Measurements from ENCODE around the gene IL1RAPL1.
"Not testable (repeated sequence)": the region's sequence is repeated elsewhere in the genome, so short reads cannot be mapped to it uniquely, and the experiment has no call there.

The IL1RAPL1 gene

DNA sequence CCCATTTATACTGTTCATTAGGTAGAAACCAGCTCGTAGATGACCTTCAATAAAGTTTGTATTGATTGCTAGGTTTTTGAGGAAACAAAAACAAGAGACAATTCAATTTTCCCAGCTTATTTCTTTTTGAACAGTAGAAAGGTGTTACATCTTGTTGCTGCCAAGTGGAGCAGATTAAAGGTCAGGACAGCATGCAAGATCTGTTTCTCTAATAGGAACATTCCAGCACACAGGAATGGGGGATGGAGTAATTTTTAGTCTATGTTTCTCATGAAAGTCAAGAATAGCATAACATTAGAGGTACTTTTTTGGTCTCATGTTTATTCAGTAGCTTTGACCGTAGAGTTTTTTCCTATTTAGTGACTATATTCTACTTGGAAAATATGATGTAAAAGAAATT lies 132.4 kb downstream of the IL1RAPL1 start:
- no peak overlapping the region for H3K4me3 ChIP-seq
- TF ChIP-seq, protein P1, sequence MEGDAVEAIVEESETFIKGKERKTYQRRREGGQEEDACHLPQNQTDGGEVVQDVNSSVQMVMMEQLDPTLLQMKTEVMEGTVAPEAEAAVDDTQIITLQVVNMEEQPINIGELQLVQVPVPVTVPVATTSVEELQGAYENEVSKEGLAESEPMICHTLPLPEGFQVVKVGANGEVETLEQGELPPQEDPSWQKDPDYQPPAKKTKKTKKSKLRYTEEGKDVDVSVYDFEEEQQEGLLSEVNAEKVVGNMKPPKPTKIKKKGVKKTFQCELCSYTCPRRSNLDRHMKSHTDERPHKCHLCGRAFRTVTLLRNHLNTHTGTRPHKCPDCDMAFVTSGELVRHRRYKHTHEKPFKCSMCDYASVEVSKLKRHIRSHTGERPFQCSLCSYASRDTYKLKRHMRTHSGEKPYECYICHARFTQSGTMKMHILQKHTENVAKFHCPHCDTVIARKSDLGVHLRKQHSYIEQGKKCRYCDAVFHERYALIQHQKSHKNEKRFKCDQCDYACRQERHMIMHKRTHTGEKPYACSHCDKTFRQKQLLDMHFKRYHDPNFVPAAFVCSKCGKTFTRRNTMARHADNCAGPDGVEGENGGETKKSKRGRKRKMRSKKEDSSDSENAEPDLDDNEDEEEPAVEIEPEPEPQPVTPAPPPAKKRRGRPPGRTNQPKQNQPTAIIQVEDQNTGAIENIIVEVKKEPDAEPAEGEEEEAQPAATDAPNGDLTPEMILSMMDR (IDR thresholded peaks at IDR 0.05) = no peak
- DNase-seq (ENCODE audit: low spot score) = no peak
- H3K27ac ChIP-seq = no peak overlapping the region

DNA sequence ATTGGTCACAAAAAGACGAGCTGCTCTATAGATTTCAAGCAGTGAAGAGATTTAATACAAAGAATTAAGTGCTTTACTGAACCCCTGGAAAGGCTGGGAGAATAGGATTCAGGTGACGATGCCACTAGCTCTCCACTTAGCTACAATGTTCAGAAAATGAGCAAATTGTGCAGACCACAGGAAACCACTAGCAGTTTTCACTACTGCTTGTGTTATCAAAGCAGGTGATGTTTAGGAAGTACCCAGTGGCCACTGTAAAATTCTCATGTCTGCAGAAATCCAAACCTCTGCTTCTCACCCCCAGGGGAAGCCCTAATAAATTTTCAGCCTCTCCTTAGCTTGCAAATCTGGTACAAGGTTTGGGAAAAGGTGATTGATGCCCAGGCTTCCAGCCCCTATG lies 165.1 kb downstream of the IL1RAPL1 start:
- Histone ChIP-seq H3K27ac (no peak overlapping the region), H3K4me3 (no peak overlapping the region)
- DNase-seq (ENCODE audit: low spot score) = no peak
- TF ChIP-seq, protein P1 (IDR thresholded peaks at IDR 0.05) = no peak

DNA sequence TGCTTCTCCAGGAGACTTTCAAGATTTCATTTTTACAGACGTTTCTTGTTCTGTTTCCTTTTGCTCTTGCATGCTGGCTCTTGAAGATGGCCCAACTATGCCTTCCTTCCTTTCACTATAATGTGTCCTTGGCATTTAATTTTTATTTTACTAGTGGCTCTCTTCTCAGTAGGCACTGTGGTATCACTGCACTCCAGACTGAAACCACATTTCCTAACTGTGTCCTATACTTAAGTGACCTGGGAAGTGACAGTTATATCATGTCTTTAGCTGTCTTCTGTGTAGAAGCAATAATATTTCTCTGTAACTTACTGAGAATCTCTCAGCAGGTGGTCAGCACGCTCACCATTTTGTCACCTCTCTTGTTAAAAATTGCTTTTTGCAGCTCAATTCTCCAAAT lies 168.9 kb downstream of the IL1RAPL1 start:
- TF ChIP-seq, protein P1 (IDR thresholded peaks at IDR 0.05) = no peak
- no peak overlapping the region for H3K4me3 ChIP-seq
- no peak overlapping the region for H3K27ac ChIP-seq
- DNase-seq (ENCODE audit: low spot score) = no peak

DNA sequence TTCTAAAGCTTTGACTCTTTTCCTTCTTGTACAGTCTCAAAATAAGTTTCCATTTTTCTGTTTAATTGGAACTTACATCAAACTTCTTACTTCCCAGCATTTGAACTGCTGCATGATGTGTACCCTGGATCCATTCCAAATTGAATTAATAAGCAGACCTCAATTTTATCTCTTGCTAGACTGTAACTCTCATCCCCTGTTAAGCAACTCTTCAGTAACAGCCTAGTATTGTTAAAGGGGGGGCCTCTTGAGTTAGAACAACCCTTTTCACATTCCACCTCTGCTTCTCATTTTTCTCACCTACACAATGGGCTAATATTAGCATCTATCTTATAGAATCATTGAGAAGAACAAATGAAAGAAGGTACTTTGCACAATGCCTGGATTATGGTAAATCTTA lies 169.4 kb downstream of the IL1RAPL1 start:
- Histone ChIP-seq H3K4me3 (no peak overlapping the region), H3K27ac (no peak overlapping the region)
- no peak for DNase-seq (ENCODE audit: low spot score)
- TF ChIP-seq, protein P1 (IDR thresholded peaks at IDR 0.05) = no peak

DNA sequence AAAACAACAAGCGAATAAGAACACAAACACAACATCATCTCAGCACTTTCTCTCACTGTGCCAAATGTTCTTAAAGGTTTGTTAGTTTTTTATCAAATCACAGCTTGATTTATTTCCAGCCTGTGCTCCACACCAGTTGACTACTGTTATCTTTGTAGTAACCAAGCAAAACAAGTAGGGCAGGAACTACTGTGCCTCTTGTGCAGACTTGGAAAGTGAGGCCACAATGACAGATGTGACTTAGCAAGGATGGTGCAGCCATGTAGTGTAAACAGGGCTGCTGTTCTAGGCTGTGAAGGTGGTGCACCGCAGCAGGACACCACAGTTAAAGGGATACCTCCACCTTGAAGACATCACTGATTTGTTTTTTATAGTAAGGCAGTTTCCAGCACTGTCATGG lies 170.0 kb downstream of the IL1RAPL1 start:
- DNase-seq (ENCODE audit: low spot score) = no peak
- Histone ChIP-seq H3K27ac (no peak overlapping the region), H3K4me3 (no peak overlapping the region)
- TF ChIP-seq, protein P1 (IDR thresholded peaks at IDR 0.05) = no peak

DNA sequence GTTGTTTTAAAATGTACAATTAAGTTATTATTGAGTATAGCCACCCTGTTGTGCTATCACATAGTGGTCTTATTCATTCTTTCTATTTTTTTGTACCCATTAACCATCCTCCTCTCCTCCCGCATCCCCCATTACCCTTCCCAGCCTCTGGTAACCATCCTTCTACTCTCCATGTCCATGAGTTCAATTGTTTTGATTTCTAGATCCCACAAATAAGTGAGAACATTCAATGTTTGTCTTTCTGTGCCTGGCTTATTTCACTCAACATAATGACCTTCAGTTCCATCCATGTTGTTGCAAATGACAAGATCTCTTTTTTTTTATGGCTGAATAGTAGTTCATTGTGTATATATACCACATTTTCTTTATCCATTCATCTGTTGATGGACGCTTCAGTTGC lies 179.3 kb downstream of the IL1RAPL1 start:
- H3K27ac ChIP-seq; H3K4me3 ChIP-seq; DNase-seq (ENCODE audit: low spot score): not testable (repeated sequence)

DNA sequence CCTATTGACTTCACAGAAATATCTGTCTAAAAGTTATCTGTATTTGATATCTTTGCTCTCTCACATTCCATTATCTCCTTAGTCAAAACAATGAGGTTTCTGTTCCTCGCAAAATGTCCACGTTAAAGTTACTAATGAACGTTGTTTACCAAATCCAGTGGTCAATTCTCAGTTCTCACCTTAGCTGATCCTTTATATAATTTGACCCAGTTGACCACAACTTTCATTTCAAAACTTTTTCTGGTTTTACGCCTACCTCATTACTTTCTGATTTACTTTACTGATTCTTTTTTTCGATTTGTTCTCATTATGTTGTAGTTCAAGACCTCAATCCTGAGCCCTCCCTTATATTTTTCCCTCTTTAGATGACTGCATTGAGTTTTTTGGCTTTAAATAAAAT lies 186.6 kb downstream of the IL1RAPL1 start:
- Histone ChIP-seq H3K4me3 (no peak overlapping the region), H3K27ac (no peak overlapping the region)
- DNase-seq (ENCODE audit: low spot score) = no peak
- TF ChIP-seq, protein P1 (IDR thresholded peaks at IDR 0.05) = no peak

DNA sequence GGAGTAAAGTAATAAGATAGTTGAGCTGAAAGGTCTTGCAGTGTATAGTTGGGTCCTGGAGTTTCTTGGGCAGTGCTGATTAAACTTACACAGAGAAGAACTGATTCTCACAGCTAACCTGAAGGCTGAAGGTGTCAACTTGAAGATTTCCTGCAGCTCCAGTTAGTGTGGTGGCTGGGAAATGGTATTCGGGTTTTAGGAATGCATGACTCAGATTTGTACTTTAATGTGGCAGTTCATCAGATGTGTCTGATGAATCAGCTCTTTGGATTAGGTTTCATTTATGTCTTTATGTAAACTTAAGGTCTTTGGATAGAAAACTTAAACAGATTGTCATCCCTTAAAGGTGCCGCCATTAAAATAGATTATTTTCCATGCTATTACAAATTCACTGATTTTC lies 200.0 kb downstream of the IL1RAPL1 start:
- TF ChIP-seq, protein P1 (IDR thresholded peaks at IDR 0.05) = no peak
- no peak overlapping the region for H3K4me3 ChIP-seq
- no peak for DNase-seq (ENCODE audit: low spot score)
- no peak overlapping the region for H3K27ac ChIP-seq

DNA sequence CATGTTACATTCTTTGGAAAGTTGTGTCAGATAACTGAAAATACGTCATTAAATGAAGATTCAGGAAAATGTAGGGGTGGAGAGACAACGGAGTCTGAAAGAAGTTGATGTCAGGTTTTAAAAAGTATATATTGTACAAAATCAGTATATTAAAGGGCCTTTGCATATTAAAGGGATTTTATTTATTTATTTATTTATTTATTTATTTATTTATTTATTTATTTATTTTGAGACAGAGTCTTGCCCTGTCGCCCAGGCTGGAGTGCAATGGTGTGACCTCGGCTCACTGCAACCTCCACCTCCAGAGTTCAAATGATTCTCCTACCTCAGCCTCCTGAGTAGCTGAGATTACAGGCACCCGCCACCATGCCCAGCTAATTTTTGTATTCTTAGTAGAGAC lies 213.4 kb downstream of the IL1RAPL1 start:
- not testable (repeated sequence) for H3K4me3 ChIP-seq; DNase-seq (ENCODE audit: low spot score); H3K27ac ChIP-seq
